ENCODE data around the gene RETREG2.

The RETREG2 gene

GRCh38 chr2:219177552-219178376 lies at the start of gene RETREG2:
Gene RETREG2, plus strand, starts transcription at chr2:219178275. Its CDS starts 78 bp downstream, at chr2:219178353.
- no peak for FAIRE-seq

- FAIRE-seq: no peak
Observed at GRCh38 chr2:219128396-219128795, 49.7 kb upstream of the RETREG2 start.

GRCh38 chr2:219129589-219129988 lies 48.5 kb upstream of the RETREG2 start:
- no peak for FAIRE-seq

- FAIRE-seq: no peak
Observed at GRCh38 chr2:219131327-219131726, 46.7 kb upstream of the RETREG2 start.

GRCh38 chr2:219131744-219132143 lies 46.3 kb upstream of the RETREG2 start:
- FAIRE-seq: no peak

- FAIRE-seq: no peak
Observed at GRCh38 chr2:219133976-219134375, 44.1 kb upstream of the RETREG2 start.

GRCh38 chr2:219140722-219141121 lies 37.4 kb upstream of the RETREG2 start:
- no peak for FAIRE-seq

GRCh38 chr2:219142329-219142728 lies 35.7 kb upstream of the RETREG2 start:
- no peak for FAIRE-seq

GRCh38 chr2:219149667-219150066 lies 28.4 kb upstream of the RETREG2 start:
- FAIRE-seq: no peak

- FAIRE-seq: peak; percentile 13
Observed at GRCh38 chr2:219155054-219155644, 22.9 kb upstream of the RETREG2 start.

- no peak for FAIRE-seq
Observed at GRCh38 chr2:219157396-219157795, 20.7 kb upstream of the RETREG2 start.

- no peak for FAIRE-seq
Observed at GRCh38 chr2:219158025-219158424, 20.1 kb upstream of the RETREG2 start.

GRCh38 chr2:219158586-219158985 lies 19.5 kb upstream of the RETREG2 start:
- no peak for FAIRE-seq

GRCh38 chr2:219159771-219160185 lies 18.3 kb upstream of the RETREG2 start:
- FAIRE-seq: no peak

- FAIRE-seq: no peak
Observed at GRCh38 chr2:219160186-219161017, 17.7 kb upstream of the RETREG2 start, which contains the start of gene NHEJ1. Gene NHEJ1, minus strand, starts transcription at chr2:219160815. Its CDS starts 2,453 bp downstream, at chr2:219158362.

- no peak for FAIRE-seq
Observed at GRCh38 chr2:219161097-219161496, 17.0 kb upstream of the RETREG2 start.

GRCh38 chr2:219163156-219163555 lies 14.9 kb upstream of the RETREG2 start:
- FAIRE-seq: no peak

GRCh38 chr2:219165058-219165911 lies 12.8 kb upstream of the RETREG2 start:
- no peak for FAIRE-seq

- no peak for FAIRE-seq
Observed at GRCh38 chr2:219167997-219168396, 10.1 kb upstream of the RETREG2 start.

GRCh38 chr2:219168526-219168925 lies 9.5 kb upstream of the RETREG2 start:
- FAIRE-seq: no peak

GRCh38 chr2:219168932-219169331 lies 9.1 kb upstream of the RETREG2 start:
- FAIRE-seq: no peak

GRCh38 chr2:219169930-219170654 lies 8.0 kb upstream of the RETREG2 start, which contains the start of gene SLC23A3:
Gene SLC23A3, minus strand, starts transcription at chr2:219170029. Its CDS starts 45 bp downstream, at chr2:219169984.
- no peak for FAIRE-seq

All from TTC549 (cell line).